Stomach (tissue), 4 donors: ENCODE data around the gene ATF5.

Source experiments
- EP300 ChIP-seq: sonication (generic); formaldehyde crosslinking; IDR thresholded peaks from one replicate; pipeline ENCODE4 v1.6.1; 2017; ENCODE audit warnings: antibody characterized with exemption
- POLR2A ChIP-seq, 4 donors: fragments of 450-650 bp; IDR thresholded peaks; one replicate each; pipeline ENCODE4 v1.6.1; 2016; ENCODE audit warnings: antibody characterized with exemption in 4 of 4, control low read depth in 2 of 4, mild to moderate bottlenecking in 1 of 4, moderate library complexity in 1 of 4
- POLR2AphosphoS5 ChIP-seq, 3 donors: sonication (generic); formaldehyde crosslinking; IDR thresholded peaks; one replicate each; pipeline ENCODE4 v1.6.1; 2016; ENCODE audit warnings: antibody characterized with exemption in 3 of 3
- TF ChIP-seq, protein P1 (sequence below), 7 experiments: fragments of 450-650 bp in 4 of 7; fragments of 200-600 bp in 3 of 7; sonication (generic) in 3 of 7; IDR thresholded peaks; one replicate each; pipeline ENCODE4 v1.5.1; 2016 to 2019; ENCODE audit warnings: antibody characterized with exemption in 7 of 7, control low read depth in 2 of 7, mild to moderate bottlenecking in 1 of 7

DNA sequence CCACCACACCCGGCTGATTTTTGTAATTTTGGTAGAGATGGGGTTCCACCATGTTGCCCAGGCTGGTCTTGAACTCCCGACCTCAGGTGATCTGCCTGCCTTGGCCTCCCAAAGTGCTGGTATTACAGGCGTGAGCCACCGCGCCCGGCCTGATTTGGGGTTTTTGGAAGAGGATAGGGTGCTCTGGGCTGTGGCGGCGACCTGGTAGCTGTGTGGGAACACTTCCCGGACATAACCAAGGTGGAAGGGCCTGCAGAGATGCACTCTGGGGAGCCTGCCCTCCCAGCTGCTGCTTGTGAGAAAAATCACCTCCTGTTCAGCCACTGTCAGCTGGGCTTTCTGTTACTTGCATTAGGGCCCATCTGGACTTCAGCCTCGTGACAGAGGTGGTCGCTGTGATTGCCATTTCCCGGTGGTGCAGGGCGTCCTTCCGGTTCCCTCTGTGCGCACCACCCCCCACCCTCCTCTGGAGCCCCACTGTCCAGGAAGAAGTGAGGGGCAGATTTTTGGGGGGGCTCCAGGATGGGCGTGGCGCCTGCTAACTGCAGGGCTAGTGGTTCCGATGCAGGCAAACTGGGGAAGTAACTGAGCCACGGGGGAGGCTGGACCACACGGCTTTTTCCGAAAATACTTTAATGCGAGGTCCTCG, 39.8 kb upstream of the ATF5 start:
- TF ChIP-seq, protein P1, sequence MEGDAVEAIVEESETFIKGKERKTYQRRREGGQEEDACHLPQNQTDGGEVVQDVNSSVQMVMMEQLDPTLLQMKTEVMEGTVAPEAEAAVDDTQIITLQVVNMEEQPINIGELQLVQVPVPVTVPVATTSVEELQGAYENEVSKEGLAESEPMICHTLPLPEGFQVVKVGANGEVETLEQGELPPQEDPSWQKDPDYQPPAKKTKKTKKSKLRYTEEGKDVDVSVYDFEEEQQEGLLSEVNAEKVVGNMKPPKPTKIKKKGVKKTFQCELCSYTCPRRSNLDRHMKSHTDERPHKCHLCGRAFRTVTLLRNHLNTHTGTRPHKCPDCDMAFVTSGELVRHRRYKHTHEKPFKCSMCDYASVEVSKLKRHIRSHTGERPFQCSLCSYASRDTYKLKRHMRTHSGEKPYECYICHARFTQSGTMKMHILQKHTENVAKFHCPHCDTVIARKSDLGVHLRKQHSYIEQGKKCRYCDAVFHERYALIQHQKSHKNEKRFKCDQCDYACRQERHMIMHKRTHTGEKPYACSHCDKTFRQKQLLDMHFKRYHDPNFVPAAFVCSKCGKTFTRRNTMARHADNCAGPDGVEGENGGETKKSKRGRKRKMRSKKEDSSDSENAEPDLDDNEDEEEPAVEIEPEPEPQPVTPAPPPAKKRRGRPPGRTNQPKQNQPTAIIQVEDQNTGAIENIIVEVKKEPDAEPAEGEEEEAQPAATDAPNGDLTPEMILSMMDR (IDR thresholded peaks at IDR 0.05) = no peak
- TF ChIP-seq POLR2AphosphoS5 (IDR thresholded peaks at IDR 0.05) = no peak
- TF ChIP-seq POLR2A (IDR thresholded peaks at IDR 0.05) = no peak
- no peak for TF ChIP-seq EP300
